NOMO-1 (cell line): ENCODE measurements around the gene PNPLA2.

Experiments used
- DNase-seq, 2 experiments: peaks; one replicate each; lab custom pipeline; 2025; ENCODE audit not compliant: unreplicated experiment in 2 of 2; lab: John Stamatoyannopoulos, UW

PNPLA2 gene

DNA sequence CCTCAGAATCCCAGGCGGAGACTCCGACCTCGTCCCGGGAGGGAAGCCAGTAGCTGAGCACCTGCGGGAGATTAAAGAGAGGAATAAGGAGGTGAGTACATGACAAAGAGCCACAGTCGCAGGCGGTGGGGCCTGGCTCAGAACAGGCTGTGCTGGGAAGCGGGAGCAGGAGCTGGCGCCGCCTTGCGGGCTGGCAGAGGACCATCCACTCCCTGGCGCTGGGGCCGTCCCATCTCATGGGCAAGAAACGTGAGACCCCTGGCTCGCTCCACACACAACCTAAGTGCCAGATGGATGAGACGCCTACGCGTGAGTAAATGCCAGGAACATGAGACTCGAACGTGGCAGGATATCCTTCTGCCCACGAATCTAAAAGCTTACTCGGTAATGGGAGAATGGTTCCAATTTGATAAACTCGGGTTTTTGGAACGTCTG is 35.1 kb upstream of the PNPLA2 start:
- DNase-seq: no peak

DNA sequence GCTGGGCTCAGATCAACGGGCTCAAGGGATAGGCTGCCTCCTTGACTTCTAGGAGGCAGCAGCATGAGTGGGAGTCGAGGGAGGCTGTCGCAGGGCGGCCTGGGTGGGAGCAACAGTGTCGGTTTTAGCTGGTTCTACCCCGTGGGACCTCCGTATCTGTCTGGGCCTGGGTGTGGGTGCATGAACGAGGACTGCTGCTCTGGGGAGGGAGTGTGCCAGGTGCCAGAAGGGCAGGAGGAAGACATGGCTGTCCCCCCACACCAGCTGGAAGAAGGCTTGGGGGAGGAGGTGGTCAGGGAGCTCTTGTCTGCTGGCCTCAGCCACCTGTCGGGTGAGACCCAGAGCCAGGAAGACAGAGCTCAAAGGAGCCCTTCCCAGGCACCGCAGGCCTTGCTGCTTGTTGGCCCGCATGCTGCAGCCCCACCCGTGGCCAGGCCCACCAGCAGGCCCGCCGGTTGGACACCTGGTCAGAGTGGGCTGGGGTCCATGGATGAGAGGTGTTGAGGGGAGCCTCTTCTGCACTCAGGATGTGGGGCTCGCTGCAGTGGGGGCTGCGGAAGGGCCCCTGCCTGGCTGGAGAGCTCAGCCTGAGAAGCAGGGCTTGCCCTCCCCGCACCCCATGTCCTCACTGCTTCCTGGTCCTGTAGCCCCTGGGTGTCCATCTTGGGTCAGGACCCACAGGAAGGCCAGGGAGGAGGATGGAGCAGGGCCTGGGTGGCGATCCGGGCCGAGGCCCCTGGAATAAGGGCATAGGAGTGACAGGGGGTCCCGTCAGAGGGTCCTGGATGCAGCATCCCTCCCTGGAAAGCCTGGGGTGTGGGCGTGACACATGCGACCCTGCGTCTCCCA is 32.3 kb upstream of the PNPLA2 start:
- DNase-seq: no peak

- no peak for DNase-seq
These were observed 31.5 kb upstream of the PNPLA2 start for GRCh38 chr11:787084-787675.

DNA sequence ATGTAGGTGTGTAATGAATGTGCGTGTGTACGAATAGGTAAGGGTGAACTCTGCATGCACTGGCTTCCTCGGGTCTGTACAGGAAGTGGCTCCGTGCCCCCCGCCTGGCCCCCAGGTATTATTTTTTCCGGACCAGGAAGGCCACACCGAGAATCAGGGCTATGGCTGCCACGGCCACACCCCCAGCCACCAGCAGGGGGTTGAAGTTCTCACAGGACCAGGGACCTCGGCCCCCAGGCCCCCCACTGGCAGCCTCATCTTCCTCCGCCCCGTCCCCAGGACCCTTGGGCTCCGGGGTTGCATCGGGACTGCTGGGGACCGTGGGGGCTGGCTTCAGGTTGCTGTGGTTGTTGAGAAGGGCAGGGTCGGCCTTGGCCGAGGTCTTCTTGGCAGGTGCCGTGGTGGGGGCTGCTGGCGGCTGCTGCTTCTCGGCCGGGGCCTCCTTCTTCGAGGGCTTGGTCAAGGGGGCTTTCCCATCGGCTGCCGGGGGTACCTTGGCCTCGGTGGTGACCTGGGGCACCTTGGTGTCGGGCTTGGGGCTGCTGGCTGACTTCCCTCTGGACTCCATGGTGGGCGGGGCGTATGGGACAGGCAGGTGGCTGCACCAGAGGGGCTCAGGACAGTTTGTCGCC is 30.6 kb upstream of the PNPLA2 start:
- no peak for DNase-seq

- DNase-seq: no peak
These were observed 29.5 kb upstream of the PNPLA2 start for GRCh38 chr11:788953-789940.

DNA sequence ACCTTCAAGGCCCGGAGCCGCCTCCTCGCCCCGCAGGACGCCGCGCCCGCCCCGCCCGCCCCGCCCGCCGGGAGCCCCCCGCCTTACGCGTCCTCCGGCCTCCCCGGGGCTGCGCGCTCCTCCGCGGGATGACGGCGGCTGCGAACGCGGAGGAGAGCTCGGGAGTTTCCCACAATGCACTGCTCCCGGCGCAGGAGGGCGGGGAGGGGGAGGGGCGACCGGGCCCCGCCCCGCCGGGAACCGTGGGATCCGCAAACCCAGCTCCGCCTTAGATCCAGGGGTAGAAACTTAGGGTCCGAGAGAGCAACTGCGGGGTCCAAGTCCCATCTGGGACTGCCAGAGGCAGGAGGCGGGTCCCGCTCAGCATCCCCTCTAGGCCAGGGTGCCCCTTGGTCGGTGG is 28.8 kb upstream of the PNPLA2 start, which contains the start of gene CEND1:
CEND1 (minus strand) TSS at position 148 of the 400 bp plus-strand sequence. CDS start 1,514 bp downstream, outside the sequence.
- DNase-seq: no peak

DNA sequence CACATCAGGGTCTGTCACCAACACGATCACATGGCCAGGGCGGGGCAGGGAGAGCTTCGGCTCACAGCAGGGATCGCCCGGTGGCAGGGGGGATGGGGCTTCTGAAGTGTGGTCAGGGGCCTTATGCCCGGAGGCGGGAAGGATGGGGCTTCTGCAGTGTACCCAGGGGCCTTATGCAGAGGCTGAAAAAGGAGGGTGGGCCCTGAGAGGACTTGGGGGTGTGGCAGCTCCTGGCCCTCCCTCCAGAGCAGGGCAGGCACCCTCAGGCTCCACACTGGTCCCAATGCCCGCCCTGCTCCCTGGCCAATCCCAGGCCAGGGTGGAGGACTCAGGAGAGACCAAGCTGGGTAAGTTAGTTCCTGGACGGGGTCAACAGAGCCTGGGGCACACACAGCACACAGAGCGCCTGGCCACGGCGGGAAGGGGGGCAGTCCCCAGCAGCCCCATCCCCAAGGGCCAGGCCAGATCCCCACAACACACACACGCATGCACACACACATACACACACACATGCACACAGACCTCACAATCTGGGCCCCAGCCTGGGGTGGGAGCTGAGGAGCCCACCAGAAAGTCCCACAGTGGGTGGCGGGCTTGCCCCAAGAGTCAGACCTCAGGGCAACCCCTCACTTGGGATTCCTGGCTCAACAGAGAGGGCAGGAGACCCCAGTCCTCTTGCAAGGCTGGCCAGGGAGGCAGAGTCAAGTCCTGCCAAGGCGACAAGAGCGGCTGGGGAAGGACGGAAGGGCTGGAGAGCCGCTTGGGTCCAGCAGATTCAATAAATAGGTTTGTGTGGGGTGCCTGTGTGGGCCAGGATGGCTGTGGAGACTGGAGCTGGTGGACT is 27.8 kb upstream of the PNPLA2 start:
- no peak for DNase-seq

DNA sequence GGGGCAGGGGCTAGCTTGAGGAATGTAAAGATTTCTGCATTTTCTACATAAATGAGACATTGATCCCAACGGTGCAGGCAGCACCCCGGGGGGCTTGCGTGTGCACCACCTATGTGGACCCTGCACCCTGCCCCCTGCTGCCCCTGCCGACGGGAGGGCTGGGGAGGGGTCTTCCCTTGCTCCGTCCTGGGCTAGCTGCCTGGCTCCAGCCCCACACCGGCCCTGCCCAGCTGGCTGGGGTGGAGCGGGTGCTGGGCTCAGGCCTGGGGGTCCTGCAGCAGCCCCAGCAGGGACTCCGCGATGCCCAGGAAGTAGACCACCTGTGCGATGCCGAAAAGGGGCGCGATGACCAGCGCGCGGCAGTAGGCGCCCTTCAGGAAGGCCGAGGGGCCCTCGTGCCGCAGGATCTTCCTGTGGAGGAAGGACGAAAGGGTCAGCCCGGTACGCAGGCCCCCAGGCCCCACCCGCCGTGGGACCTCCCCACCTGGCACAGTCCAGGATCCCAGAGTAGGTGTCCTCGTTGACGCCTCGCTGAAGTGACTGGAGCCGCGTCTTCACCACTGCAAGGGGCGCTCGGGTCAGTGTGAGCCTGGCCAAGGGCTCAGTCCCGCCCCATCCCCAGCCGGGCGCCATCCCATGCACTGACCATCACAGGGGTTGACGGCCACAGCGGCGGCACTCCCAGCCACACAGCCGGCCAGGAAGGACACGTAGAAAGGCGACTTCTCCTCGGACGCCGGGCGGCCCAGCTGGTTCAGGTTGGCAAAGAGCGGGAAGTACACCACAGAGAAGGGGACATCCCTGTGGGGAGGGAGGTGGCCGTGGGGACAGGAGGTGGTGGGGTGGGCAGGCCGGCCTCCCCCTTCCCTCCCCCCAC is 26.8 kb upstream of the PNPLA2 start:
- DNase-seq: no peak

GRCh38 chr11:792535-792821 is 26.2 kb upstream of the PNPLA2 start:
- no peak for DNase-seq

- no peak for DNase-seq
These were observed 25.8 kb upstream of the PNPLA2 start for GRCh38 chr11:792873-793272.

- DNase-seq: no peak
These were observed 25.2 kb upstream of the PNPLA2 start for GRCh38 chr11:793556-793955.

DNA sequence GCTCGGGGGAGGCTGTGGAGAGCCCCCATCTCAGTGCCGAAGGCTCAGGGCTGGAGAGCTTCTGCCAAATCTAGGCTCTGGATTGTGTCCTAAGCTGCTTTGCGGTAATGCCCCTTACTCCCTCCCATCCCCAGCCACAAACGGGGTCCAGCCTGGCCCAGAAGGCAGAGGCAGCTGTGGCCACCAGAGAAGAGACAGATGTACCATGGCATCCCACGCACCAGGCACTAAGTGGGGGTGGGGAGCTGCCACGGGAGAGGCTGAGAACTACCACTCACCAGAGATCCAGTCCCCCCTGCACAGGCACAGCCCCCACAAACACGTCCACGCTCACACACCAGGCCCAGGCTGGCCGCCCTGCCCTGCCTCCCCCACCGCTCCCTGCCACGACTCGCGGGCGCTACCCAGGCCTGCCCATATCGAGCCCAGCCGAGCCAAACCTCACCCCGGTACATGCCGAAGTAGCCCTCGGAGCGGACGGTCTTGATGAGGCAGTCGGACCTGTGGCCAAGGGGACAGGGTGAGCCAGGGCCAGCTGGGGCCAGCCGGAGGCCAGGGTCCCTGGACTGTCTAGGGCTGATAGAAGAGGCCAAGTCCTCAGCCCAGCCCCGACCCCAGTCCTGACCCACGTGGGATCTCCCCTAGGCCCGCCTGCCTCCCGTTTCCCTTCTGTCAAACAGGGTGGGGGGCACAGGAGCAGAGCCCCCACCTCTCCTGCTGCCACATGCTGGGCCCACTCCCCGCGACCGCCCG is 24.5 kb upstream of the PNPLA2 start:
- DNase-seq: no peak

DNA sequence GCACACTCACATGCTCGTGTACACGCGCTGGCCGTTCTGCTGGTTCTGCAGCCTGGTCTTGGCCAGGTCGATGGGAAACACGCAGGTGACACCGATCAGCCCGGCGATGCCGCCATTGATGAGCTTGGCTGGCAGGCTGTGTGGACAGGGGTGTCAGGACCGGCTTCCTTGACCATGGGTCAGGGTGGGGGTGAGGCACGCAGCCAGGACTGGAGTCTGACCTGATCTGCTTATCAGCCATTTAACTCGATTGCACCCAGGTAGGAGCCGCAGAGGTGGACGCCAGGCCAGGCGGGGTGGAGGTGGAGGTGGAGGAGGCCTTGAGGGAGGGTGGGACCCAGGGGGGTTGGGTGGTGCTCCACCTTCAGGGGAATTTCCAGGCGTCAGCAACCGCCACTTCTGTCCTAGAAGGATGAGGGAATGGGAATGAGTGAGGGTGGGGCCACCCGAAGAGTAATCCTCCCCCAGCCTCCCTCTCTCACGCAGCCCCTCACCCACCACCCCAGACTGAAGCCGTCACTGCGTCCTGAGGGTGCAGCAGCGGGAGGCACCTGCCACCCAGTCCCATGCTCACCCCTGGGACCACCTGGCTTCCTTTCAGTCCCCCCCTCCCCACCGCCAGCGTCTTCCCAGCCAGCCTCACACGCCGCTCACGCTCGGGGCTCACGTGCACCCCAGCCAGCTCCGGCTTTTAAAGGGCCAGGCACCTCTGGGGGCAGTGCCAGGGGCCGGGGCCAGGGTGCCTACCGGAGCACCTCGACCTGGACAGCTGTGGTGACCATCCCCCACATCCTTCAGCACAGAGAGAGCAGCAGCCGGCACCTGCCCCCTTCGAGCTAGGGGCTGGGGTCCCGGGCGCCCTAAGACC is 23.7 kb upstream of the PNPLA2 start:
- DNase-seq: no peak

DNA sequence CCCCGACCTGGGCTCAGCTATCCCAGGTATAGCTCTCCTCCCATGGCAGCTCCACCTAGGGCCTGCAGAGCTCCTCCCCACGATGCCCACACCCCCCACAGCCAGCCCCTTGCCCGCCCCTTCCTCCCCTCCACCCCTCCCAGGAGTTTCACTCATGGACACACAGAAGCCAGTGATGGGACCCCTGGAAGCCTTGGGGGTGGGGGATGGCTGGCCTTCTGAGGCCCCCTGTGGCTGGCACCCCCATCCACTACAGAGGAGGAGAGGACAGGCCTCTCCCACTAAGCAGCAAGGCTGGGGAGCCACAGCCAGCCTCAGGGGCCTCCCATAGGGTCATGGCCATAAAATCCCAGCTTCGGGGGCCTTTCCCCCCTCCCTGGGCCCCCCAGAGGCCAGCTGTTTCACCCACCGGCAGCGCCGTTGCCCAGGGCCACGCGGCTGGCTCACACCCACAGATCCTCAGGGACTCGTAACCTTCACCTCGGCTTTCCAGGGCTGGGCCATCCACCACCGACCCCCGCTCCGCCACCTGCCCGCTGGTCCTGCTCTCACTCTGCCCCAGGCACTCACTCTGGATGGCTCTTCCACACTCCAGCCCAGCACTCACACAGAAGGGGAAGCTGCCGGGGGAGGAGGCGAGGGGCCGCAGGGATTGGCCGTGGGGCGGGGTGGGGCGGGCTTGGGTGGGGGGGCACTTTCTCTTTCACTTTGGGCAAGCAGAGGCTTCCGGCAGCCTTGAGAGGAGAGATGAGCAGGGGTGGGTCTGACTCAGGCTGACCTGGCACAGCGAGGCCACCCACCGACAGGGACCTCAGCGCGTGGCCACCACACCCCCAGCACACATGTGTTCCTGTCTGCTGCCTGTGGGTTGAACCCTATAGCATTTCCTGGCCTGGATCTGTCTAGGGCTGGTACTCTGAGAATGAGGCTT is 22.8 kb upstream of the PNPLA2 start:
- peak; percentile 83 to 88 for DNase-seq

- DNase-seq: no peak
These were observed 22.0 kb upstream of the PNPLA2 start for GRCh38 chr11:796565-797295.
